Sigmoid colon (tissue), 7 donors: ENCODE results near the gene KCNIP3. TPM values are rescaled to one million over a fixed set of nuclear protein-coding genes. Genes with fewer than 3 reads are reported as not detected.

ENCODE experiments used
- DNase-seq: peaks from one replicate; pipeline ENCODE4 v3.0.0-alpha.2; 2019
- H3K27ac ChIP-seq, 4 donors: fragments of 200-600 bp; sonication (generic); one replicate each; pipeline ENCODE4 v1.5.1; 2016 to 2019; ENCODE audit warnings: mild to moderate bottlenecking in 1 of 4
- H3K27me3 ChIP-seq, 3 donors: fragments of 200-600 bp; sonication (generic); one replicate each; pipeline ENCODE4 v1.5.1; 2019; ENCODE audit warnings: mild to moderate bottlenecking in 1 of 3
- H3K36me3 ChIP-seq, 4 donors: fragments of 200-600 bp; sonication (generic); one replicate each; pipeline ENCODE4 v1.5.1; 2016 to 2019
- H3K4me1 ChIP-seq, 4 donors: fragments of 200-600 bp; sonication (generic); one replicate each; pipeline ENCODE4 v1.5.1; 2017 to 2019
- H3K4me3 ChIP-seq, 4 donors: fragments of 200-600 bp; sonication (generic); one replicate each; pipeline ENCODE4 v1.5.1; 2017 to 2019; ENCODE audit warnings: mild to moderate bottlenecking in 2 of 4, moderate library complexity in 1 of 4
- H3K9me3 ChIP-seq, 4 donors: fragments of 200-600 bp in 3 of 4; sonication (generic) in 3 of 4; one replicate each; pipeline versions ENCODE4 v1.5.1 to v1.6.1; 2013 to 2019
- CTCF ChIP-seq, 4 experiments: fragments of 450-650 bp in 3 of 4; fragments of 200-600 bp in 1 of 4; IDR thresholded peaks; one replicate each; pipeline ENCODE4 v1.5.1; 2016 to 2019; ENCODE audit warnings: antibody characterized with exemption in 4 of 4, mild to moderate bottlenecking in 3 of 4, moderate library complexity in 2 of 4
- EP300 ChIP-seq, 4 donors: sonication (generic); formaldehyde crosslinking; IDR thresholded peaks; one replicate each; pipeline ENCODE4 v1.6.1; 2017; ENCODE audit warnings: antibody characterized with exemption in 4 of 4
- POLR2A ChIP-seq, 2 donors: fragments of 450-650 bp; IDR thresholded peaks; one replicate each; pipeline ENCODE4 v1.6.1; 2016; ENCODE audit warnings: antibody characterized with exemption in 2 of 2, mild to moderate bottlenecking in 2 of 2, moderate library complexity in 2 of 2
- POLR2AphosphoS5 ChIP-seq, 4 donors: sonication (generic); formaldehyde crosslinking; IDR thresholded peaks; one replicate each; pipeline ENCODE4 v1.6.1; 2017; ENCODE audit warnings: antibody characterized with exemption in 4 of 4
- WGBS, 2 donors: extraction: QIAGEN DNeasy Blood & Tissue Kit; methylation state at CpG; one replicate each; pipeline ENCODE4 v1.1.7; 2013; 5-methylcytosine and 5-hydroxymethylcytosine counted together
- intact Hi-C: fragments of 100-400 bp; cut with DNase I; formaldehyde crosslinking; loops from one replicate; pipeline ENCODE4 v1.15.1; 2023
- polyA plus RNA-seq, 3 donors: library from polyadenylated mRNA; stranded (reverse); fragments of 200-250 nt; gene quantifications; one replicate each; pipeline ENCODE4 v1.2.3, GENCODE V29; 2013
- total RNA-seq, 4 donors: library from RNA; depleted of rRNA; stranded (reverse); fragments of >200 nt; gene quantifications; one replicate each; pipeline ENCODE4 v1.1.0, GENCODE V29; 2016
- donor health status: healthy with polysubstance abuse.
- donor health status: Bipolar disorder and iron deficiency.
- donor health status: healthy.

The KCNIP3 gene
- total and polyA plus RNA-seq, 7 donors = 1.8 to 23.8 (median 11.8) TPM

- Histone ChIP-seq H3K27ac (no peak overlapping the region), H3K36me3 (peaks cover 0 to 10% (median 3%) of the 10 kb centered on the region in 4 donors), H3K4me1 (no peaks in the 10 kb centered on the region), H3K27me3 (no peaks in the 10 kb centered on the region), H3K4me3 (no peak overlapping the region), H3K9me3 (no peaks in the 10 kb centered on the region)
- TF ChIP-seq CTCF (IDR thresholded peaks at IDR 0.05) = no peak
- TF ChIP-seq EP300 (IDR thresholded peaks at IDR 0.05) = no peak
- TF ChIP-seq POLR2A (IDR thresholded peaks at IDR 0.05) = no peak
- 39 to 45% methylated on average over 8 of the region's 8 CpGs for WGBS, 2 donors
- intact Hi-C loops = no loop called here
- no peak for DNase-seq
Measured at GRCh38 chr2:95379371-95379831, 82.3 kb downstream of the KCNIP3 start.

- Histone ChIP-seq H3K36me3 (peaks cover 0 to 10% (median 3%) of the 10 kb centered on the region in 4 donors), H3K27ac (no peak overlapping the region), H3K4me3 (no peak overlapping the region), H3K27me3 (no peaks in the 10 kb centered on the region), H3K4me1 (no peaks in the 10 kb centered on the region), H3K9me3 (no peaks in the 10 kb centered on the region)
- peak; percentile 27 for DNase-seq
- WGBS, 2 donors = 89 to 93% methylated on average over 5 of the region's 5 CpGs
- intact Hi-C loops = no loop called here
- TF ChIP-seq CTCF (IDR thresholded peaks at IDR 0.05) (no peak), POLR2A (IDR thresholded peaks at IDR 0.05) (no peak), EP300 (IDR thresholded peaks at IDR 0.05) (no peak), POLR2AphosphoS5 (IDR thresholded peaks at IDR 0.05) (no peak)
Measured at GRCh38 chr2:95380280-95380679, 83.1 kb downstream of the KCNIP3 start.

GRCh38 chr2:95380731-95381130 lies 83.6 kb downstream of the KCNIP3 start:
- 93 to 94% methylated on average over 5 of the region's 5 CpGs for WGBS, 2 donors
- no peak for DNase-seq
- intact Hi-C loops = no loop called here

GRCh38 chr2:95381212-95382191 lies 84.4 kb downstream of the KCNIP3 start:
- Histone ChIP-seq H3K27ac (no peak overlapping the region), H3K4me1 (no peaks in the 10 kb centered on the region), H3K27me3 (no peaks in the 10 kb centered on the region), H3K36me3 (peaks cover 0 to 10% (median 3%) of the 10 kb centered on the region in 4 donors), H3K9me3 (no peaks in the 10 kb centered on the region), H3K4me3 (no peak overlapping the region)
- TF ChIP-seq POLR2AphosphoS5 (IDR thresholded peaks at IDR 0.05) (no peak), CTCF (IDR thresholded peaks at IDR 0.05) (no peak), EP300 (IDR thresholded peaks at IDR 0.05) (no peak), POLR2A (IDR thresholded peaks at IDR 0.05) (no peak)
- DNase-seq = peak; percentile 35
- intact Hi-C loops = no loop called here
- WGBS, 2 donors = 85 to 86% methylated on average over 22 of the region's 22 CpGs

More at GRCh38 chr2:95380731-95381130, 83.6 kb downstream of the KCNIP3 start:
- Histone ChIP-seq H3K36me3 (peaks cover 0 to 10% (median 3%) of the 10 kb centered on the region in 4 donors), H3K27me3 (no peaks in the 10 kb centered on the region), H3K27ac (no peak overlapping the region), H3K9me3 (no peaks in the 10 kb centered on the region), H3K4me3 (no peak overlapping the region), H3K4me1 (no peaks in the 10 kb centered on the region)
- no peak for TF ChIP-seq POLR2A (IDR thresholded peaks at IDR 0.05)
- no peak for TF ChIP-seq CTCF (IDR thresholded peaks at IDR 0.05)
- no peak for TF ChIP-seq EP300 (IDR thresholded peaks at IDR 0.05)
- no peak for TF ChIP-seq POLR2AphosphoS5 (IDR thresholded peaks at IDR 0.05)
